Iris pigment epithelial cell (primary cell): ENCODE measurements around the gene MAP3K14.

Experiments
- DNase-seq: peaks from one replicate; pipeline ENCODE4 v3.0.0-alpha.2; 2011; ENCODE audit warnings: low read depth

Gene MAP3K14

GRCh38 chr17:45282683-45283644 is 33.9 kb downstream of the MAP3K14 start:
- peak; percentile 85 for DNase-seq

- DNase-seq: no peak
These were observed 36.9 kb downstream of the MAP3K14 start for GRCh38 chr17:45279898-45280297.

- no peak for DNase-seq
These were observed 38.8 kb downstream of the MAP3K14 start for GRCh38 chr17:45277992-45278391.

- peak; percentile 90 for DNase-seq
These were observed 39.5 kb downstream of the MAP3K14 start for GRCh38 chr17:45277216-45277849.

GRCh38 chr17:45276031-45276430 is 40.8 kb downstream of the MAP3K14 start:
- DNase-seq: no peak

GRCh38 chr17:45274033-45274432 is 42.8 kb downstream of the MAP3K14 start:
- DNase-seq: no peak

DNA sequence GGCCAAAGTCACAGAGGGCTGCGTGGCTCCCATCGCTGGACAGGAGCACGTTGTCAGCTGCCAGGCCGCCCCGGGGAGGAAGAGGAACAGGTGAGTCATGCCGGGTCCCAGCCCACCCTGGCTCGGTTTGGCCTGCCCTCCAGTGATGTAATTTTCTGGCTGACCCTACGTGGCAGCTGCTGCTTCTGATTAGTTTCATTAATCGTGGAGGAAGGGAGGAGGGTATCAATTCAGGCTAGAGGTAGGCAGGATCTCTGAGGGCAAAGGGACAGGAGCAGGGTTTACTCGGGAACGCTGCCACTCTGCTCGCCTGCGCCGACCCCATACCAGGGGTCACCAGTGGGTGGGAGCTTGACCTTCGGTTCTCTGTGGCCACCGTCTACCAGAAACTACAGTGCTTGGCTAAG is 43.3 kb downstream of the MAP3K14 start:
- DNase-seq: no peak

- no peak for DNase-seq
These were observed 45.2 kb downstream of the MAP3K14 start for GRCh38 chr17:45271603-45272002.

DNA sequence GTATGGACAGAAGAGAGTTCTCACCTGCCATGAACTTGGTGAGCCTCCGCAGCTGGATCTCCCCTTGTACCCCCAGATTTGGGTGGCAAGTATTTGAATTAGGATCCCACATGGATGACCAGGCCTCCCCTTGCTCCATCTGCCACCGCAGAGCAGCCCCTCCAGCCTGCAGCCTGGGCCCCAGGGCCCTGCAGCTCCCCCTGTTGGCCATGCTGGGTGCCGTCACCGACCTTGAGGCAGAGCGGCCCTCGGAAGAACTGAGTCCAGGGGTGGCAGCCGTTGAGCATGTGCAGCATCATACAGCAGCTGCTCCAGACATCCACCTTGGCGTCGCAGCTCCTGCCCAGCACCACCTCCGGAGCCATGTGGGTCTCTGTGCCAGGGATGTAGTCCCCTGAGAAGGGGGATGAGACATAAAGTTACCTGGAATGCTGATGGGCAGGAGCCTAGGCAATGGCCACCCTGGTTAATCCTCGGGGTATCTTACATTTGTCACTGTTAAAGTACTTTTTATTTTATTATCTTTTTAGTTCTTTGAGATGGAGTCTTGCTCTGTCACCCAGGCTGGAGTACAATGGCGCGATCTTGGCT is 45.9 kb downstream of the MAP3K14 start:
- DNase-seq: no peak

- DNase-seq: no peak
These were observed 46.9 kb downstream of the MAP3K14 start for GRCh38 chr17:45269912-45270311.

- DNase-seq: no peak
These were observed 49.3 kb downstream of the MAP3K14 start for GRCh38 chr17:45267436-45268055.

- no peak for DNase-seq
These were observed 50.4 kb downstream of the MAP3K14 start for GRCh38 chr17:45266372-45266926.

DNA sequence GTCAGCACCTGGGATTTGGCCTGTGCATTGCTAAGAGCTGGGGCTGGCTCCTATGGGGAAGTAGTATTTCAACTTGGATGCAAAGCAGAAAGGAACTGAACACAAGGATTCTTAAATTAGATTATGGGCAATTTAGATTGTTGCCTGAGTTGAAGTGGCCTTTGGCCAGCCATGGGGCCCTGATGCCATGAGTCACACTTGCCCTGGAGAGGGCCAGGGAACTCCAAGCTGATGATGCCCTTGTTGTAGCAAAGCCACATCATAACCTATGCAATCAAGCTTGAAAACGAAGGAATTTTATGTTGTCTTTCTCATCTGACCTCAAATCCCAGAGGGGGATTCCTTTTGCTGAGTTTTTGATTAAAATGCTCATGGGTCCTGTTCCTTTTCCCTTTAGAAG is 51.0 kb downstream of the MAP3K14 start:
- peak; percentile 74 for DNase-seq

GRCh38 chr17:45264988-45265387 is 51.8 kb downstream of the MAP3K14 start:
- no peak for DNase-seq

DNA sequence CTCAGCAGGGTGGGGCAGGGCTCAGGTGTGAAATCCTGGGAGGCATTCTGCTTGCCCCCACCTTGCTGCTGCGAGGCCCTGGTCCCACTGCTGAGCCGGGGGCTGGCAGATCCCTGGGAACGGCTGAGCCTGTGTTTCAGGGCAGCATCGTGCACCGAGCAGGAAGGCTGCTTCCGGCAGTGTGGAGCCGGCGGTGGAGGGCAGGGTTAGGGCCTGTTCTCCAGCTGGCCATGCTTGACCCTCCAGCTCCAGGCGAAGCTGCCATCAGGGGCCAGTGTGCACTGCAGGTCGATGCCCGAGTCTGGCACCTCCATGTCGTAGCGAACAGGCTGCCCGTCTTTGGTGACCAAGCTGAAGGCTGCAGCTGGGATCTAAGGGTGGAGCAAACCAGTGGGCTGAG is 52.4 kb downstream of the MAP3K14 start:
- DNase-seq: no peak

GRCh38 chr17:45263477-45263860 is 53.4 kb downstream of the MAP3K14 start:
- DNase-seq: no peak

- DNase-seq: peak; percentile 31
These were observed 54.0 kb downstream of the MAP3K14 start for GRCh38 chr17:45262516-45263476.

GRCh38 chr17:45261577-45262515 is 55.0 kb downstream of the MAP3K14 start, which contains the start of gene SPATA32:
Gene SPATA32, minus strand, starts transcription at chr17:45262094. Its CDS starts 78 bp downstream, at chr17:45262016.
- DNase-seq: peak; percentile 29

DNA sequence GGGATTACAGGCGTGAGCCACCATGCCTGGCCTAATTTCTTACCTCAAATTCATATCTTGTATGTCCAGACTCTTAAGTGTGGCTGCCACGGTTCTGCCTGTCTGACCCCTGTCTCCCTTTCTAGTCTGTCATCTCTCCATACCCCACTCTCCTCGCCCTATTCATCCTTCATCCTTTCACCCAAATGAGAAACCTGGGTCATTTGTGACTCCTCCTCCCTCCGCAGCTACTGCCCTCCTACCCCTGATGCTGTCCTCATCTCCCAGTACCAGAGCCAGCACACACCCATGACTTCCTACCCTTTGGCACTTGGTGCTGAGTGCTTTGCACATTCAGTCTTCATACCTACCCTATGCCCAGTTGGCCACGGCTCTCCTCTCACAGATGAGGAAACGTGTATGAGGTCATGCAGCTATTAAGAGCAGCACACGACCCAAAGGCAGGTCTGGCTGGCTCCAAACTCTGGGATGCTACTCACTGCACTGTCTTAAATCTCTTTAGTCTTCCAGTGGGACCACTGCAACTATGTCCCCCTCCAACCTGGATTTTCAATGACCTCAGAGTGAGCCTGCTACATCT is 56.5 kb downstream of the MAP3K14 start:
- DNase-seq: no peak
